ENCODE measurements around the gene RAB30.
"Not testable (repeated sequence)": the region's sequence is repeated elsewhere in the genome, so short reads cannot be mapped to it uniquely, and the experiment has no call there.

RAB30 gene

DNA sequence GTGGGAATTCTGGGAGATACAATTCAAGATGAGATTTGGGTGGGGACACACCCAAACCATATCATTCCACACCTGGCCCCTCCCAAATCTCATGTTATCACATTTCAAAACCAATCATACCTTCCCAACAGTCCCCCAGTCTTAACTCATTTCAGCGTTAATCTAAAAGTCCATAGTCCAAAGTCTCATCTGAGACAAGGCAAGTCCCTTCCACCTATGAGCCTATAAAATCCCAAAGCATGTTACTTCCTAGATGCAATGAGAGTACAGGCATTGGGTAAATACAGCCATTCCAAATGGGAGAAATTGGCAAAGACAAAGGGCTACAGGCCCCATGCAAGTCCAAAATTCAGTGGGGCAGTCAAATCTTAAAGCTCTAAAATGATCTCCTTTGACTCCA, 128.3 kb downstream of the RAB30 start:
- not testable (repeated sequence) for DNase-seq (ENCODE audit: low spot score)

DNA sequence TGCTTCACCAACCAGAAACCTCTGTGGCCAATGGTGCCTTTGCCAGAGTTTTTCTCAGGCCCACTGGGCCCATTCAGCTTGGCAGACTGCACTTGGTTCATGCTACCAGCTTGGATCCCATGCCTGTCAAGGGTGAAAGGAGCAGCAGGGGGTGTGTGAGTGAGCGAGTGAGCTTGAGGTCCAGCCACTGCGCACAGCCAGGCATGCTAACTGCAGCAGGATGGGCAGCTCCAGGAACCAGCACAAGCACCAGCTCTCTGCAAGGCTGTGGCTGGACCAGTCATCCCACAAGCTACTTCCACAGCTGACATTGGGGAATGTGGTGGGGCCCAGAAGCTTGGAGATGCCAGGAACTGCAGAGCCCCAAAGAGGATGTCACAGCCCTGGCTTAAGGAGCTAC, 129.3 kb downstream of the RAB30 start:
- no peak for DNase-seq (ENCODE audit: low spot score)

DNA sequence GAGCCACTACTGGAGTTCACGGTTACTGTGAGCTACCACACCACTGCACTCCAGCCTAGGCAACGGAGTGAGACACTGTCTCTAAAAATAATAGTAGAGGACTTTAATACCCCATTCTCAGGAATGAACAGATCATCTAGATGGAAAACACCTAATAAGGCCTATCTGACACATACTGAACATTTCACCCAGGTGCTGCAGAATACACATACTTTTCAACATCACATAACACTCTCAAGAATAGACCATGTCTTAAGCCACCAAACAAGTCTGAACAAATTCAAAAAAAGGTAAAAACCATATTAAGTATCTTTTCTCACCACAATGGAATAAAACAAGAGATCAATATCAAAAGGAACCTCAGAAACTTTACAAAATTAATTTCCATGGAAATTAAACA, 132.2 kb downstream of the RAB30 start:
- no peak for DNase-seq (ENCODE audit: low spot score)

DNA sequence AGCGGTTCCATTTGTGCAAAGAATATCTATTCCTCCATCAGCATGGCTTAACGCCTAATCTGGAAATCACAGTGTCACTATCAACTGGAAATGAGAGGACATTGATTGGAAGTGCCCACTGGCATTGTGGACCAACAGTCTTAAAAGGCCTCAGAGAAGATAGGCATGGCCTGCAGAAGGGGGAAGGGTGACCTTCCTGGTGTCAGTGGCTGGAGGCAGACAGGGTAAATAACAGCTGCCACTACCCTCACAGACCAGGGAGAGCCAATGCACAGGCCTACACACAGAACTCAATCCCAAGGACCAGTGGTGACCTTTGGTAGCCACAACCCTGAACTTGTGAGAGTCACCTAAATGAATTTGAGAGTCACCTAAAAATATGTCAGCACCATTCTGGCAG, 134.1 kb downstream of the RAB30 start:
- no peak for DNase-seq (ENCODE audit: low spot score)

DNA sequence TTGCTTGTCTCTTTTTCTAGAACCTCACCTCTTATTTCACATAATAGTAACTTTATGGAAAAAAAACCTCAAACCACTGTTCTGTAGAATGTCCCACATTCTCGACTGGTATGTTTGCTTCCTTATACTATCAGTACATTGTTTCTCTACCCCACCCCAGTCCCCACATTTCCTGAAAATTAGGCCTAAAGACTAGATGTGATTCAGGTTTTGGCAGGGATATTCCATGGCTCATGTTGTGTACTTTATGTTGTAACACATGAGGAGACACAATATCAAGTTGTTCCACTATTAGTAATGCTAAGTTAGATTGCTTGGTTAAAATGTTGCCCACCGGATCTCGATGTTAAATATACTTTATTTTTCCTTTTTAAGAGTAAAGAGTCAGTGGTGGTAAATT, 135.4 kb downstream of the RAB30 start:
- no peak for DNase-seq (ENCODE audit: low spot score)

DNA sequence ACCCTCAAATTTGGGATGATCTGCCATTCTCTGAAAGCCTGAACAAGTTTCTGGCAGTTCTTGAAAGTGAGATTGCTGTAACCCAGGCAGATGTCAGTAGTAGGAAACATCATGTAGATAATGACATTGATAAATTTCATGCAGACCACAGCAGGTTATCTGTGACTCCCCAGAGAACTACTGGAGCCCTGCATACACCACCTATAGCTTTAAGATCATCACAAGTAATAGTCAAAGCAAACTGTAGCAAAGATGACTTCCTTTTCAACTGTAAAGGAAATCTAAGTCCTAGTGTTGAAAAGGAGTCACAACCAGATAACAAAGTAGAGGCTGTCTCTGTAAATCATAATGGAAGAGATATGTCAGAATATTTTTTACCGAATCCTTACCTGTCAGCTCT, 139.1 kb downstream of the RAB30 start:
- no peak for DNase-seq (ENCODE audit: low spot score)

DNA sequence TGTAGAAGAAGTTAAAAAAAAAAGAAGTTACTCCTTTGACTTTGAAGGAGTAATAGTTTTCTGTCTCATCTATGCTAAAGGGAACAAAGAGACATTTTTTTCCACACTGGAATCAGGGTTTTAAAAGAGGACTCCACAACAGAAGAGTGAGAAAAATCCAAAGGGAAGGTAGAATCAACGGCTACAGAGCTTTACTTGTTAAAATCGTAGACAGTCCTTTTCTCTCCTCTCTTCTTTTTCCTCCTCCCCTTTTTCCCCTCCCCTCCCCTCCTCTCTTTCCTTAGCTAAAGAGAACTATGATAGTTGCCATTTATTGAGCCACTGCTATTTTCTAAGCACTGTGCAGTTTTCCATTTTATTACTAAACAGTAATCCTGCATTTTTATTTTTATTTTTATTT, 141.0 kb downstream of the RAB30 start:
- DNase-seq (ENCODE audit: low spot score), result no peak

DNA sequence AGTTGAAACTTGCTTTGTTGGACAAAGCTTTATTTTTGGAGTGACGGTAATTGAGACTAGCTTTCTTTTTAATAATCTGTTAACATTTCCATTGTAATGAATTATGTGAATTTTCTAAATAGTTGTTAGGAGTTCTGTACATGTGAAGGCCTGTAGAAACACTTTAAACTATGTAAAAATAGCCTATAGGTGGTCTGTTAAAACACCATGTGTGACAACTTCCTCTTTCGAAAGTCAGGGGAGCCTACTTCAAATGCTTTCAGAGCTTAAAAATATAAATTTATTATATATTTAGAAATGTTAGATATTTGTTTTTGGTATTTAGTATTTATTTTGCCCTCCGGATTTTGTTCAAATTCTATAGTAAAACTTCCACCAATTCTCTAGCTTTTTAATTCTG, 141.5 kb downstream of the RAB30 start:
- no peak for DNase-seq (ENCODE audit: low spot score)

DNA sequence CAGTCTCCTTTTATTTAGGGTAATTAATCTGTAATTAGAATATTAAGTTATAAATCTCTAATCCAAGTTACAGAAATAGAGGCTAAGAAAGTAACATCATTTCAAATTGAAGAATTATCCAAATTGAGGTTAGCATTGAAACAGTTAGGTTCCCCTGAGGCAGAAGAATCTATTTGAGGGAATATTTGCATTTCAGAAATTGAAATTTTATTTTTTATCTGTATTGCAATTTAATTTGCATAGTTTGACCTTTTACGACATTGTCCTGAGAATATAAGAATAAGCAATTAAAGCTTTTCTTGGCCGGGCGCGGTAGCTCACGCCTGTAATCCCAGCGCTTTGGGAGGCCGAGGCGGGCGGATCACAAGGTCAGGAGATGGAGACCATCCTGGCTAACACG, 142.6 kb downstream of the RAB30 start:
- no peak for DNase-seq (ENCODE audit: low spot score)

DNA sequence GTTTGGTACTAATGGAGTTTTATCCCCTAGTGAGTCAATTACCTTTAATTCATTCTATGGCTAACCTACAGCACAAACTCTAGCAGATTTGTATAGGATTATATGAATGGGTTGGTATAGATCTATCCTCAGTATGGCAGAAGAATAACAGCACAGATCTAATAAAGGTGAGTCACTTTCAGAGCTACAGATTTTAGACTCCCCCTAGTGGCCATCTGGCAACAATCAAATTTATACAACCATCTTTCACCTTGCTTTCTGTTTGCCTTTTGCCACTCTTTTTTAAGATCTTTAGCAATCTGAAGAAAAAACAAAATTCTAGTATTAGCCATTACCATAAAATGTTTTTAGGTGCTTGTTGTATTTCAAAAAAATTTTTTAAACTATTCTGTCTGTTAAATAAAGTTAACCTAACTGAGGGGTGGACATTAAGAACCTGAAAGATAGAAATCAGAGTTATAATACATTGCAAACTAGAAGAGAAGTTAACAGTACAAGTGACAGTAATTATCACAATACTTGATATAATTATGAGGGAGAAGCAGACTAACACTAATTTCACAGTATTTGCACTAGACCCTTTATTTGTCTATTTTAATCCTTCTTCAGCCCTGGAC, 144.3 kb downstream of the RAB30 start:
- peak; percentile 66 for DNase-seq (ENCODE audit: low spot score)

DNA sequence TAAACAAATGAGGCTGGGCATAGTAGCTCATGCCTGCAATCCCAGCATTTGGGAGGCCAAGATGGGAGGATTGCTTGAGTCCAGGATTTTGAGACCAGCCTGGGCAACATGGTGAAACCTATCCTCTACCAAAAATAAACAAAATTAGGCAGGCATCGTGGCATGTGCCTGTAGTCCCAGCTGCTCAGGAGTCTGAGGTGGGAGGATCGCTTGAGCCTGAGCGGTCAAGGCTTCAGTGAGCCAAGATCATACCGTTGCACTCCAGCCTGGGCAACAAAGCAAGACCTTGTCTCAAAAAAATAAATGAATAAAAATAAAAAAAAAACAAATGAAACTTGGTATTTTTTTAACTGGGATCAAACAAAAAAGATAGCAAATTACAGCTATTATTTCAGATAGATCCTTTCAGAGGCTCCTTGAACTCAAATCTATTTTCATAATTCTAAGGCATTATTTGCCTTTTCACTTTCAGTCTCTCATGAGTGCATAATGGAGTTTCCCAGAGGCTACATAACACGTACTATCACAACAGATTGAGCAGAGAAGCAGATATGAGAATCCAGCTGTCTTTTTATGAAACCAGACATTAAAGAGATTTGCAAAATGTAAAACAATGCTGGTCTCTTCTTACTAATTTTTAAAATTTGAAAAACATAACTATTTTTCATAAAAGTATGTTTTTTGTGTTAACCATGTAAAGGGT, 147.0 kb downstream of the RAB30 start:
- no peak for DNase-seq (ENCODE audit: low spot score)

Data from AG20443 (cell line).